Suprapubic skin (tissue), 4 donors: ENCODE measurements around the gene DDIT3. TPM values are rescaled to one million over a fixed set of nuclear protein-coding genes. Genes with fewer than 3 reads are reported as not detected.
"Not testable (repeated sequence)": the region's sequence is repeated elsewhere in the genome, so short reads cannot be mapped to it uniquely, and the experiment has no call there.

Source experiments
- DNase-seq, 2 donors: peaks; one replicate each; pipeline ENCODE4 v3.0.0-alpha.2; 2019; ENCODE audit warnings: low spot score in 2 of 2
- H3K27ac ChIP-seq: fragments of 200-600 bp; sonication (generic); one replicate; pipeline ENCODE4 v1.5.1; 2019
- H3K27me3 ChIP-seq: fragments of 200-600 bp; sonication (generic); one replicate; pipeline ENCODE4 v1.5.1; 2019
- H3K36me3 ChIP-seq: fragments of 200-600 bp; sonication (generic); one replicate; pipeline ENCODE4 v1.5.1; 2019
- H3K4me1 ChIP-seq: fragments of 200-600 bp; sonication (generic); one replicate; pipeline ENCODE4 v1.5.1; 2019
- H3K4me3 ChIP-seq: fragments of 200-600 bp; sonication (generic); one replicate; pipeline ENCODE4 v1.5.1; 2019; ENCODE audit warnings: mild to moderate bottlenecking
- H3K9me3 ChIP-seq: fragments of 200-600 bp; sonication (generic); one replicate; pipeline ENCODE4 v1.5.1; 2019
- EP300 ChIP-seq: sonication (generic); formaldehyde crosslinking; IDR thresholded peaks from one replicate; pipeline ENCODE4 v1.6.1; 2017; ENCODE audit warnings: antibody characterized with exemption
- POLR2A ChIP-seq, 2 donors: fragments of 450-650 bp; IDR thresholded peaks; one replicate each; pipeline ENCODE4 v1.6.1; 2017; ENCODE audit warnings: antibody characterized with exemption in 2 of 2, mild to moderate bottlenecking in 2 of 2, moderate library complexity in 2 of 2
- POLR2AphosphoS5 ChIP-seq, 3 donors: sonication (generic); formaldehyde crosslinking; IDR thresholded peaks; one replicate each; pipeline ENCODE4 v1.6.1; 2017; ENCODE audit warnings: antibody characterized with exemption in 3 of 3
- WGBS: methylation state at CpG from one replicate; pipeline ENCODE4 v1.1.5; 2018; 5-methylcytosine and 5-hydroxymethylcytosine counted together
- total RNA-seq, 4 donors: library from RNA; depleted of rRNA; stranded (reverse); fragments of >200 nt; gene quantifications; one replicate each; pipeline ENCODE4 v1.1.0, GENCODE V29; 2016
- TF ChIP-seq, protein P1 (sequence below), 2 donors: fragments of 200-600 bp in 1 of 2; fragments of 450-650 bp in 1 of 2; sonication (generic) in 1 of 2; IDR thresholded peaks; one replicate each; pipeline ENCODE4 v1.5.1; 2016 to 2019; ENCODE audit warnings: antibody characterized with exemption in 2 of 2, mild to moderate bottlenecking in 1 of 2, moderate library complexity in 1 of 2

The DDIT3 gene
- total RNA-seq, 4 donors from 2014 or later = 8.1 to 33.6 (median 14.4) TPM

DNA sequence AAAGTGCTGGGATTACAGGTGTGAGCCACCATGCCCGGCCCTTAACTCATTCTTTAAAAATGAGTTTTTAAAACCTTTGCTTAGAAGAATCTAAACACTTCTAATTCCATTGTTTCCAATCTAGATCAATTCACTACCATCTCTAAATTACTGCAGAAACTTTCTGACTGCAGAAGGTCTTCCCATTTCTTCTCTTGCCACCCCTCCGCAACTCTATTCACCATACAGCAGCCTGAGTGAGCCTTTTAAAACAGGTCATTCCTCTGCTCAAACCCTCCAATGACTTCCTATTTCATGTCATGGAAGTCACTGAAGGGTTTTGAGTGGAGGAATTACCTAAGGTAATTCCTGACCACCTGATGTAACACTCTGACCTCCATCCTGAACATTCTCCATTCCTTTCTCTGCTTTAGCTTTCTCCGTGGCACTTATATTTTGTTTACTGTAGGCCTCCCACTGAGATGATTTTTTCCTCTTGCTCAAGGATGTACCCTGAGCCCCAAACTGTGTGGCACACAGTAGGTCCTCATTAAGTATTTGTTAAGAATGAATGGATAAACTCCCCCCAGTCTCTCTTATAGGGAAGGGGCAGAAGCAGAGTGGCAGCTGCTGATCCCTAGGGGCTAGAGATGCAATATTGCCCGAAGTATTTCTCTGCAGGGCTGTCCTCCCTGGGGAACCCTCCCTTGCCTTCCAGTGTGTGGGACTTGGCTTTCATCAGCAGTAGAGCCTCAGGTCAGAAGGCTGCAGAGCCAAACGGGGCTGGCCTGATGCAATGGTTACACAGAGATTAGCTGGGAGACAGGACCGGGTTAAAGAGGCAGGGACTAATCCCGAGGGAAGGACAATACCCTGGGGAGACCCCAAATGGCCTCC, 1.2 kb downstream of the DDIT3 start:
- peaks cover 33% of the 10 kb centered on the region for H3K36me3 ChIP-seq
- peak in 1 of 2 donors; percentile 77 for DNase-seq
- WGBS = 26% methylated on average over 7 of the region's 7 CpGs
- no peaks in the 10 kb centered on the region for H3K9me3 ChIP-seq
- peak overlapping the region; percentile 96 for H3K27ac ChIP-seq
- TF ChIP-seq, protein P1, sequence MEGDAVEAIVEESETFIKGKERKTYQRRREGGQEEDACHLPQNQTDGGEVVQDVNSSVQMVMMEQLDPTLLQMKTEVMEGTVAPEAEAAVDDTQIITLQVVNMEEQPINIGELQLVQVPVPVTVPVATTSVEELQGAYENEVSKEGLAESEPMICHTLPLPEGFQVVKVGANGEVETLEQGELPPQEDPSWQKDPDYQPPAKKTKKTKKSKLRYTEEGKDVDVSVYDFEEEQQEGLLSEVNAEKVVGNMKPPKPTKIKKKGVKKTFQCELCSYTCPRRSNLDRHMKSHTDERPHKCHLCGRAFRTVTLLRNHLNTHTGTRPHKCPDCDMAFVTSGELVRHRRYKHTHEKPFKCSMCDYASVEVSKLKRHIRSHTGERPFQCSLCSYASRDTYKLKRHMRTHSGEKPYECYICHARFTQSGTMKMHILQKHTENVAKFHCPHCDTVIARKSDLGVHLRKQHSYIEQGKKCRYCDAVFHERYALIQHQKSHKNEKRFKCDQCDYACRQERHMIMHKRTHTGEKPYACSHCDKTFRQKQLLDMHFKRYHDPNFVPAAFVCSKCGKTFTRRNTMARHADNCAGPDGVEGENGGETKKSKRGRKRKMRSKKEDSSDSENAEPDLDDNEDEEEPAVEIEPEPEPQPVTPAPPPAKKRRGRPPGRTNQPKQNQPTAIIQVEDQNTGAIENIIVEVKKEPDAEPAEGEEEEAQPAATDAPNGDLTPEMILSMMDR (IDR thresholded peaks at IDR 0.05) = no peak
- TF ChIP-seq POLR2AphosphoS5 (IDR thresholded peaks at IDR 0.05) (no peak), EP300 (no peak), POLR2A (IDR thresholded peaks at IDR 0.05) (no peak)
- H3K4me1 ChIP-seq = peaks cover 58% of the 10 kb centered on the region
- H3K27me3 ChIP-seq = no peaks in the 10 kb centered on the region
- H3K4me3 ChIP-seq = peak overlapping the region; percentile 77

DNA sequence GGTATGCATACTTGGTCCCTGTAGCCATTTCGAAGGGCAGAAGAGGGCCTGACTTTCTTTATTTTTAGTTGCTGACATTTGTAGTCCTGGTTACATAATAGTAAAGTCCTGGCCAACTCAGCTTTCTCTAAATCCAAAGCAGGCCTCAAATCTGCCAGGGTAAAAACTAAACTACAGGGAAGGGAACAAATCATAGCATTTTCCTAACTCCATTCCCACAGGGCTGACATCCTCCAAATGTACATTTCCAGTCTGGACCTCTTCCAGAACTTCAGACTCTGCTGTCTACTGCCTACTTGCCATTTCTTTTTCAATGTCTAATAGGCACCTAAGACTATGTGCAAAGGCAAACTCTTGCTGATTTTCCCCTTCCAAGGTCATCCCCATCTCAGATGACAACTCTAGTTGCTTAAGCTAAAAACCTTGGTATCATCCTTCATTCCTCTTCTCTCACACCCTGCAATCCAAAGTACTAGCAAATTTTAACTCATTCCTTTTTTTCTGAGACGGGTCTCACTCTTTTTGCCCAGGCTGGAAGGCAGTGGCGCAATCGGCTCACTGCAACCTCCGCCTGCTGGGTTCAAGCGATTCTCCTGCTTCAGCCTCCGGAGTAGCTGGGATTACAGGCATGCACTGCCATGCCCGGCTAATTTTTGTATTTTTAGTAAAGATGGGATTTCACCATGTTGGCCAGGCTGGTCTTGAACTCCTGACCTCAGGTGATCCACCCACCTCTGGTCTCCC, 2.0 kb downstream of the DDIT3 start:
- H3K4me3 ChIP-seq = peak overlapping the region; percentile 77

DNA sequence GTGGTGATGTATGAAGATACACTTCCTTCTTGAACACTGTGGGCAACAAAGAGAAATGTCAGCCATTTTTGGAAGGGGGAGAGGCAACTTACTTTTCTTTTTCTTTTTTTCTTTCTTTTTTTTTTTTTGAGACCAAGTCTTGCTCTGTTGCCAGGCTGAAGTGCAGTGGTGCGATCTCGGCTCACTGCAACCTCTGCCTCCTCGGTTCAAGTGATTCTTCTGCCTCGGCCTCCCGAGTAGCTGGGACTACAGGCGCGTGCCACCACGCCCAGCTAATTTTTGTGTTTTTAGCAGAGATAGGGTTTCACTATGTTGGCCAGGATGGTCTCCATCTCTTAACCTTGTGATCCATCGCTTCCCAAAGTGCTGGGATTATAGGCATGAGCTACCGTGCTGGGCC, 2.6 kb downstream of the DDIT3 start:
- Histone ChIP-seq H3K4me3 (peak overlapping the region; percentile 77), H3K4me1 (peaks cover 46% of the 10 kb centered on the region), H3K27ac (peak overlapping the region; percentile 96), H3K36me3 (peaks cover 47% of the 10 kb centered on the region)
- H3K27me3 ChIP-seq, H3K9me3 ChIP-seq, DNase-seq: not testable (repeated sequence)
- 72% methylated on average over 10 of the region's 10 CpGs for WGBS

More for the DNA sequence above, 2.0 kb downstream of the DDIT3 start:
- TF ChIP-seq, protein P1 (IDR thresholded peaks at IDR 0.05) = no peak
- TF ChIP-seq POLR2A (IDR thresholded peaks at IDR 0.05) (no peak), EP300 (no peak), POLR2AphosphoS5 (IDR thresholded peaks at IDR 0.05) (no peak)
- Histone ChIP-seq H3K27me3 (no peaks in the 10 kb centered on the region), H3K36me3 (peaks cover 41% of the 10 kb centered on the region), H3K9me3 (no peaks in the 10 kb centered on the region), H3K4me1 (peaks cover 50% of the 10 kb centered on the region), H3K27ac (peak overlapping the region; percentile 96)
- no peak for DNase-seq
- WGBS = 53% methylated on average over 8 of the region's 8 CpGs

DNA sequence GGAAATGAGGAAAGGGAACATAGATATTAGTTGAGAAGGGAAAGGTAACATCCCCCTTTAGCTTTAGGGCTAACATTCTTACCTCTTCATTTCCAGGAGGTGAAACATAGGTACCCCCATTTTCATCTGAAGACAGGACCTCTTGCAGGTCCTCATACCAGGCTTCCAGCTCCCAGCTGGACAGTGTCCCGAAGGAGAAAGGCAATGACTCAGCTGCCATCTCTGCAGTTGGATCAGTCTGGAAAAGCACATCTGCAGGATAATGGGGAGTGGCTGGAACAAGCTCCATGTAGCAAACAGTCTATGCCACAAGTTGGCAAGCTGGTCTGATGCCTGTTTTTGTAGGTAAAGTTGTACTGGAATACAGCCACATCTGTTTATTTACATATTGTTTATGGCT, 3.1 kb downstream of the DDIT3 start:
- H3K4me1 ChIP-seq = peaks cover 44% of the 10 kb centered on the region

DNA sequence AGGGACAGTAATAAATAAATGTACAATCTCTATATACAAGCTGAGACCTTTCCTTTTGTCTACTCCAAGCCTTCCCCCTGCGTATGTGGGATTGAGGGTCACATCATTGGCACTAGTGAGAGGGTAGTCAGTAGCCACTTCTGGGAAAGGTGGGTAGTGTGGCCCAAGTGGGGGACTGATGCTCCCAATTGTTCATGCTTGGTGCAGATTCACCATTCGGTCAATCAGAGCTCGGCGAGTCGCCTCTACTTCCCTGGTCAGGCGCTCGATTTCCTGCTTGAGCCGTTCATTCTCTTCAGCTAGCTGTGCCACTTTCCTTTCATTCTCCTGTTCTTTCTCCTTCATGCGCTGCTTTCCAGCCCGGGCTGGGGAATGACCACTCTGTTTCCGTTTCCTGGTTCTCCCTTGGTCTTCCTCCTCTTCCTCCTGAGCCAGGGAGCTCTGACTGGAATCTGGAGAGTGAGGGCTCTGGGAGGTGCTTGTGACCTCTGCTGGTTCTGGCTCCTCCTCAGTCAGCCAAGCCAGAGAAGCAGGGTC, 3.6 kb downstream of the DDIT3 start:
- H3K27ac ChIP-seq = no peak overlapping the region
- no peak for DNase-seq
- H3K4me3 ChIP-seq = no peak overlapping the region
- TF ChIP-seq, protein P1 (IDR thresholded peaks at IDR 0.05) = no peak
- TF ChIP-seq POLR2AphosphoS5 (IDR thresholded peaks at IDR 0.05) (no peak), POLR2A (IDR thresholded peaks at IDR 0.05) (no peak), EP300 (no peak)
- no peaks in the 10 kb centered on the region for H3K9me3 ChIP-seq
- 83% methylated on average over 11 of the region's 11 CpGs for WGBS
- no peaks in the 10 kb centered on the region for H3K27me3 ChIP-seq
- peaks cover 57% of the 10 kb centered on the region for H3K36me3 ChIP-seq
- H3K4me1 ChIP-seq = peaks cover 39% of the 10 kb centered on the region

More for the DNA sequence above, 3.1 kb downstream of the DDIT3 start:
- WGBS = 9% methylated on average over 1 of the region's 1 CpG
- H3K36me3 ChIP-seq = peaks cover 52% of the 10 kb centered on the region
- H3K27me3 ChIP-seq = no peaks in the 10 kb centered on the region
- H3K4me3 ChIP-seq = no peak overlapping the region
- H3K27ac ChIP-seq = peak overlapping the region; percentile 96
- TF ChIP-seq, protein P1 (IDR thresholded peaks at IDR 0.05) = no peak
- TF ChIP-seq EP300 = no peak
- TF ChIP-seq POLR2AphosphoS5 (IDR thresholded peaks at IDR 0.05) = no peak
- TF ChIP-seq POLR2A (IDR thresholded peaks at IDR 0.05) = no peak
- no peaks in the 10 kb centered on the region for H3K9me3 ChIP-seq
- DNase-seq = no peak
